KG1 (cell line): ENCODE data around the gene FOXP2.
"Not testable (repeated sequence)": the region's sequence is repeated elsewhere in the genome, so short reads cannot be mapped to it uniquely, and the experiment has no call there.

ENCODE experiments used
- DNase-seq: peaks from one replicate; lab custom pipeline; 2025; lab: John Stamatoyannopoulos, UW

FOXP2 gene

GRCh38 chr7:114414156-114415063 is at the start of gene FOXP2:
FOXP2 (plus strand) TSS chr7:114414815; CDS start chr7:114426512, 11,697 bp downstream.
- no peak for DNase-seq

- no peak for DNase-seq
Measured at GRCh38 chr7:114365791-114366190, 48.8 kb upstream of the FOXP2 start.

GRCh38 chr7:114368492-114368891 is 46.1 kb upstream of the FOXP2 start:
- DNase-seq, result no peak

GRCh38 chr7:114369294-114369693 is 45.3 kb upstream of the FOXP2 start:
- DNase-seq, result no peak

- no peak for DNase-seq
Measured at GRCh38 chr7:114372619-114373018, 42.0 kb upstream of the FOXP2 start.

- DNase-seq, result no peak
Measured at GRCh38 chr7:114375907-114376306, 38.7 kb upstream of the FOXP2 start.

- not testable (repeated sequence) for DNase-seq
Measured at GRCh38 chr7:114383946-114384345, 30.7 kb upstream of the FOXP2 start.

GRCh38 chr7:114384346-114384745 is 30.3 kb upstream of the FOXP2 start:
- not testable (repeated sequence) for DNase-seq

GRCh38 chr7:114388021-114388420 is 26.6 kb upstream of the FOXP2 start:
- no peak for DNase-seq

- no peak for DNase-seq
Measured at GRCh38 chr7:114392686-114393085, 21.9 kb upstream of the FOXP2 start.

GRCh38 chr7:114402876-114403635 is 11.6 kb upstream of the FOXP2 start:
- no peak for DNase-seq

GRCh38 chr7:114405427-114405826 is 9.2 kb upstream of the FOXP2 start:
- no peak for DNase-seq

- no peak for DNase-seq
Measured at GRCh38 chr7:114409750-114410149, 4.9 kb upstream of the FOXP2 start.

- no peak for DNase-seq
Measured at GRCh38 chr7:114412548-114412947, 2.1 kb upstream of the FOXP2 start.

GRCh38 chr7:114413761-114414155 is 857 bp upstream of the FOXP2 start:
- DNase-seq, result no peak

- DNase-seq, result no peak
Measured at GRCh38 chr7:114415064-114415989, 712 bp downstream of the FOXP2 start.

GRCh38 chr7:114416129-114416990 is 1.7 kb downstream of the FOXP2 start:
- no peak for DNase-seq

GRCh38 chr7:114417290-114417689 is 2.7 kb downstream of the FOXP2 start:
- no peak for DNase-seq

- no peak for DNase-seq
Measured at GRCh38 chr7:114418117-114418516, 3.5 kb downstream of the FOXP2 start.

- no peak for DNase-seq
Measured at GRCh38 chr7:114419441-114420272, 5.0 kb downstream of the FOXP2 start.
